ENCODE measurements around the gene HOXB5.

The HOXB5 gene

DNA sequence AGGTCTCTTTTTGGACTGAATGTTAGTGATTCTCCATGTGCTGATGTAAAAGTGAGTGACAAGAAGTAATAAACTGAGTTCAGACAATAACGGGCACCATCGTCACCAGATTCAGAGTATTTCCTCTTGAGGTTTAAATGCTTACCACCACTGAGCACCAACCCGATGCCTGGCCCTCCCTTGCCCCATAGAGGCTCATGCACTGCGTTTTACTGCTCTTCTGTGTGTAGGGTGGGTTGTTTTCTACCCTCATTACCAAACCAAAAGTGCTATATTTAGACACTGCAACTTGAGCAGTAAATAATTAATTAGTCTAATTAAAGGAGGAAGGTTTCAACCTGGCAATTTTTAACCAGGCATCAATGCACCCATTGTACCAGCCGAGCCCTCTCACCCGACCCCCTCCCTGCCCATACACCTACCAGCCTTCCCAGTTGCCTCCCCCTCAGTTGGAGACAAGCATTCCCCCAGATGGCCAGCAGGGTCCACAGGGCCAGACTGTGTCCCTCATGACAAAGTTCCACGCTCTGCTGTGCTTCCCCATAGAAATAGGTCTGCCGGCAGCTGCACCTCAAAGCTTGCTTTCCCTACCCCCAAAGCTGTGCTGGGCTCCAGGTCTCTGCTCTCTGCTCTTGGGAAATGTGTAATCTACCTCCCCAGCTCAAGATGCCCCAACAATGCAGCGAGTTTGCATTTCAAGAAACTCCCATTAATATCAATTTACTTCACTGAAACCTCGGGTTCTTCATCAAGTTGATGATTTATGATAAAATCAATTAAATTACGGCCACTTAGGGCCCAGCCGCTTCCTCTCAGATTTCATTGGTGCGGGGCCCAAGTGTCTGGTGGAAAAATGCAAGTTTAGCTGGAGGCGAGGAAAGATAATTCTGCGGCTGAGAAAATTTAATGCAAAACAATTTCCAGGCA lies 31.4 kb downstream of the HOXB5 start:
- DNase-seq (ENCODE audit: extremely low read depth, insufficient read length), result no peak
- Histone ChIP-seq H3K27me3 (replicated peaks; ENCODE audit: control insufficient read depth, insufficient read depth, low read length) (no peaks in the 10 kb centered on the region), H3K36me3 (ENCODE audit: control insufficient read depth, insufficient read depth, low read length) (no peaks in the 10 kb centered on the region), H3K4me3 (replicated peaks; ENCODE audit: low read depth, low read length) (no peak overlapping the region)
- TF ChIP-seq, protein P1, sequence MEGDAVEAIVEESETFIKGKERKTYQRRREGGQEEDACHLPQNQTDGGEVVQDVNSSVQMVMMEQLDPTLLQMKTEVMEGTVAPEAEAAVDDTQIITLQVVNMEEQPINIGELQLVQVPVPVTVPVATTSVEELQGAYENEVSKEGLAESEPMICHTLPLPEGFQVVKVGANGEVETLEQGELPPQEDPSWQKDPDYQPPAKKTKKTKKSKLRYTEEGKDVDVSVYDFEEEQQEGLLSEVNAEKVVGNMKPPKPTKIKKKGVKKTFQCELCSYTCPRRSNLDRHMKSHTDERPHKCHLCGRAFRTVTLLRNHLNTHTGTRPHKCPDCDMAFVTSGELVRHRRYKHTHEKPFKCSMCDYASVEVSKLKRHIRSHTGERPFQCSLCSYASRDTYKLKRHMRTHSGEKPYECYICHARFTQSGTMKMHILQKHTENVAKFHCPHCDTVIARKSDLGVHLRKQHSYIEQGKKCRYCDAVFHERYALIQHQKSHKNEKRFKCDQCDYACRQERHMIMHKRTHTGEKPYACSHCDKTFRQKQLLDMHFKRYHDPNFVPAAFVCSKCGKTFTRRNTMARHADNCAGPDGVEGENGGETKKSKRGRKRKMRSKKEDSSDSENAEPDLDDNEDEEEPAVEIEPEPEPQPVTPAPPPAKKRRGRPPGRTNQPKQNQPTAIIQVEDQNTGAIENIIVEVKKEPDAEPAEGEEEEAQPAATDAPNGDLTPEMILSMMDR (IDR thresholded peaks at IDR 0.05; ENCODE audit: insufficient read depth, low read length, poor library complexity, severe bottlenecking), result peak; percentile 15

- no peak for DNase-seq (ENCODE audit: extremely low read depth, insufficient read length)
- H3K27me3 ChIP-seq (replicated peaks; ENCODE audit: control insufficient read depth, insufficient read depth, low read length), result no peaks in the 10 kb centered on the region
Measured at GRCh38 chr17:48559840-48560817, 33.5 kb downstream of the HOXB5 start.

DNA sequence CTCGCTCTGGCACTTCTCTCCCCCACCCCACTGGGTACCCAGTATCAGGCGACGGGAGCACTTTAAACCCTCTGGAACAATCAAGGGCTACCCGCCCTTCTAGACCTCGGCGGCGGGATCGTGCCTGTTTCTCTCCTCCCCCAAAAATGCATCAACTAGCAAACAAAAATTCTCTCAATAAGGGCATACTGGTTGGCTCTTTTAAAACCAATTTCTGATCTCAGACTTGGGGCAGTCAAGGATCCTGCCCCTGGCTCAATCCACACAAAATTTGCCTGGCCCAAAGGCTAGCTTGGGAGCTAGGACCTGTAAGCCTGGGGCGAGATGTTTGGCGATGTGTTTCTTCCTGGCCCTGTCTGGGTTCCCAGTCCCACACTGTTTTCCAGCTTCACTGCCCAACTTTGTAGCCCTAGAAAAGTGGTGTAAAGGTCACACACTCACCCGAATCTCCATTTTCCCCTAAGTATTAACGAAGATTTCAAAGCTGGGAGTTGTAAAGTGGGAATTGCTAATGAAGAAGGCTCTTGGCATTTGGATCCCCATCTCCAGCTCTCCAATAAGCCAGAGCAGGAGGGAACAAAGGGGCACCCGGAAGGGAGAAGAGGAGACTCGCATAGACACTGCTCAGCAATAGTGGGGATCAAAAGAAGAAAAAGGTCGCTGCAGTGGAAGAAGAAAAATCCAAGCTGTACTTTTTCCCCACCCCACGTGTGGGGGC lies 34.3 kb downstream of the HOXB5 start:
- no peaks in the 10 kb centered on the region for H3K36me3 ChIP-seq (ENCODE audit: control insufficient read depth, insufficient read depth, low read length)
- DNase-seq (ENCODE audit: extremely low read depth, insufficient read length), result no peak
- H3K27me3 ChIP-seq (replicated peaks; ENCODE audit: control insufficient read depth, insufficient read depth, low read length), result no peaks in the 10 kb centered on the region
- TF ChIP-seq, protein P1 (IDR thresholded peaks at IDR 0.05; ENCODE audit: insufficient read depth, low read length, poor library complexity, severe bottlenecking), result no peak
- no peak overlapping the region for H3K4me3 ChIP-seq (replicated peaks; ENCODE audit: low read depth, low read length)

More at GRCh38 chr17:48559840-48560817, 33.5 kb downstream of the HOXB5 start:
- Histone ChIP-seq H3K4me3 (replicated peaks; ENCODE audit: low read depth, low read length) (no peak overlapping the region), H3K36me3 (ENCODE audit: control insufficient read depth, insufficient read depth, low read length) (no peaks in the 10 kb centered on the region)
- TF ChIP-seq, protein P1 (IDR thresholded peaks at IDR 0.05; ENCODE audit: insufficient read depth, low read length, poor library complexity, severe bottlenecking), result no peak

DNA sequence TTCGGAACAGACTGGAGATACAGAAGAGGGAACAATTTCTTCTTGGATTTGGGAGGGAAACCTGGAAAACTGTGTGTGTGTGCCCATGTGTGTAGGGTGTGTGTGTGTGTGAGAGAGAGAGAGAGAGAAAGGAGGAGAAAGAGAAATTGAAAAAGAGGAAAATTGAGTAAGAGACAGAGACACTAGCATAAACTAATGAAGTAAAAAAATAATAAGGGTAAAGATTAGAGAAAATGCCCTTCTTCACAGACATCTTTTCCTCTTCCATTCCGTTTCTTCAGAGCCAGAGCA lies 34.8 kb downstream of the HOXB5 start:
- TF ChIP-seq, protein P1 (IDR thresholded peaks at IDR 0.05; ENCODE audit: insufficient read depth, low read length, poor library complexity, severe bottlenecking), result no peak
- no peaks in the 10 kb centered on the region for H3K36me3 ChIP-seq (ENCODE audit: control insufficient read depth, insufficient read depth, low read length)
- no peak for DNase-seq (ENCODE audit: extremely low read depth, insufficient read length)
- no peak overlapping the region for H3K4me3 ChIP-seq (replicated peaks; ENCODE audit: low read depth, low read length)
- H3K27me3 ChIP-seq (replicated peaks; ENCODE audit: control insufficient read depth, insufficient read depth, low read length), result no peaks in the 10 kb centered on the region

GRCh38 chr17:48558057-48558830 lies 35.3 kb downstream of the HOXB5 start:
- DNase-seq (ENCODE audit: extremely low read depth, insufficient read length), result no peak
- TF ChIP-seq, protein P1 (IDR thresholded peaks at IDR 0.05; ENCODE audit: insufficient read depth, low read length, poor library complexity, severe bottlenecking), result no peak
- Histone ChIP-seq H3K27me3 (replicated peaks; ENCODE audit: control insufficient read depth, insufficient read depth, low read length) (no peaks in the 10 kb centered on the region), H3K4me3 (replicated peaks; ENCODE audit: low read depth, low read length) (no peak overlapping the region), H3K36me3 (ENCODE audit: control insufficient read depth, insufficient read depth, low read length) (no peaks in the 10 kb centered on the region)

Measured in GM06990 (cell line).